PC-9 (cell line): Measurements from ENCODE around the gene GORASP1.

ENCODE experiments used
- CTCF ChIP-seq: fragments of 200-600 bp; sonication (generic); conservative IDR thresholded peaks from 2 replicates; pipeline ENCODE4 v1.6.1; 2017; ENCODE audit warnings: mixed run types, antibody characterized with exemption, mild to moderate bottlenecking, moderate library complexity
- EZH2 ChIP-seq: fragments of 200-600 bp; sonication (generic); IDR thresholded peaks from 2 replicates; pipeline ENCODE4 v1.8.0; 2017; ENCODE audit warnings: antibody characterized with exemption, low read depth

- TF ChIP-seq EZH2 (no peak), CTCF (no peak)
Observed at GRCh38 chr3:39121621-39122020, 14.2 kb upstream of the GORASP1 start.
